NCI-H1092 treated with DMSO at 0.1 percent for 48 hours (cell line): ENCODE results near the gene MEG3.
A peak's percentile ranks its signal among the peaks of the same experiment; 100 is the strongest.

Source experiments
- DNase-seq: peaks from one replicate; lab custom pipeline; 2025; lab: John Stamatoyannopoulos, UW

The MEG3 gene

GRCh38 chr14:100825713-100826331, at the start of gene MEG3:
Gene MEG3 (plus strand): TSS chr14:100826118.
- DNase-seq = no peak

- DNase-seq = no peak
These were observed 49.1 kb upstream of the MEG3 start for GRCh38 chr14:100776681-100777365.

GRCh38 chr14:100777366-100777817, 48.5 kb upstream of the MEG3 start:
- DNase-seq = no peak

GRCh38 chr14:100777818-100778525, 47.9 kb upstream of the MEG3 start:
- DNase-seq = no peak

- DNase-seq = no peak
These were observed 47.4 kb upstream of the MEG3 start for GRCh38 chr14:100778526-100778882.

GRCh38 chr14:100778951-100779690, 46.8 kb upstream of the MEG3 start:
- DNase-seq = no peak

GRCh38 chr14:100779691-100780080, 46.2 kb upstream of the MEG3 start:
- no peak for DNase-seq

GRCh38 chr14:100780246-100780645, 45.7 kb upstream of the MEG3 start:
- DNase-seq = no peak

GRCh38 chr14:100780646-100781355, 45.1 kb upstream of the MEG3 start:
- no peak for DNase-seq

- no peak for DNase-seq
These were observed 44.0 kb upstream of the MEG3 start for GRCh38 chr14:100781952-100782351.

GRCh38 chr14:100782516-100783320, 43.2 kb upstream of the MEG3 start:
- DNase-seq = no peak

GRCh38 chr14:100783630-100784370, 42.1 kb upstream of the MEG3 start:
- peak; percentile 8 for DNase-seq

- peak; percentile 2 for DNase-seq
These were observed 41.2 kb upstream of the MEG3 start for GRCh38 chr14:100784523-100785337.

- DNase-seq = no peak
These were observed 40.6 kb upstream of the MEG3 start for GRCh38 chr14:100785338-100785615.

- no peak for DNase-seq
These were observed 40.3 kb upstream of the MEG3 start for GRCh38 chr14:100785626-100786025.

- no peak for DNase-seq
These were observed 39.8 kb upstream of the MEG3 start for GRCh38 chr14:100786131-100786530.

GRCh38 chr14:100786576-100787219, 39.2 kb upstream of the MEG3 start:
- DNase-seq = no peak

GRCh38 chr14:100787659-100788058, 38.3 kb upstream of the MEG3 start:
- no peak for DNase-seq

GRCh38 chr14:100788517-100788916, 37.4 kb upstream of the MEG3 start:
- DNase-seq = no peak
